ENCODE results near the gene EGFR. TPM values are rescaled to one million over a fixed set of nuclear protein-coding genes. Genes with fewer than 3 reads are reported as not detected.
A peak's percentile ranks its signal among the peaks of the same experiment; 100 is the strongest.

EGFR gene
- total and polyA plus RNA-seq, 2 experiments from 2014 or later, result 0.51 to 0.57 TPM

DNA sequence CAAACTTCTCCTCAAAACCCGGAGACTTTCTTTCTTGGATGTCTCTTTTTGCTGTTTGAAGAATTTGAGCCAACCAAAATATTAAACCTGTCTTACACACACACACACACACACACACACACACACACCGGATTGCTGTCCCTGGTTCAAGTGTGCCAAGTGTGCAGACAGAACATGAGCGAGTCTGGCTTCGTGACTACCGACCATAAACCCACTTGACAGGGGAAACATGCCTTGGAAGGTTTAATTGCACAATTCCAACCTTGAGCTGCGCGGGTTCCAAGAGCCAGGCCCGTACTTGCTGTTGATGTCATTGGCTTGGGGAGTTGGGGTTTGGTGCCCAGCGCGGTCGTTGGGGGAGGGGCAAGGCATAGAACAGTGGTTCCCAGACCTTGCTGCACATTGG lies 1.7 kb downstream of the EGFR start:
- TF ChIP-seq, protein P1, sequence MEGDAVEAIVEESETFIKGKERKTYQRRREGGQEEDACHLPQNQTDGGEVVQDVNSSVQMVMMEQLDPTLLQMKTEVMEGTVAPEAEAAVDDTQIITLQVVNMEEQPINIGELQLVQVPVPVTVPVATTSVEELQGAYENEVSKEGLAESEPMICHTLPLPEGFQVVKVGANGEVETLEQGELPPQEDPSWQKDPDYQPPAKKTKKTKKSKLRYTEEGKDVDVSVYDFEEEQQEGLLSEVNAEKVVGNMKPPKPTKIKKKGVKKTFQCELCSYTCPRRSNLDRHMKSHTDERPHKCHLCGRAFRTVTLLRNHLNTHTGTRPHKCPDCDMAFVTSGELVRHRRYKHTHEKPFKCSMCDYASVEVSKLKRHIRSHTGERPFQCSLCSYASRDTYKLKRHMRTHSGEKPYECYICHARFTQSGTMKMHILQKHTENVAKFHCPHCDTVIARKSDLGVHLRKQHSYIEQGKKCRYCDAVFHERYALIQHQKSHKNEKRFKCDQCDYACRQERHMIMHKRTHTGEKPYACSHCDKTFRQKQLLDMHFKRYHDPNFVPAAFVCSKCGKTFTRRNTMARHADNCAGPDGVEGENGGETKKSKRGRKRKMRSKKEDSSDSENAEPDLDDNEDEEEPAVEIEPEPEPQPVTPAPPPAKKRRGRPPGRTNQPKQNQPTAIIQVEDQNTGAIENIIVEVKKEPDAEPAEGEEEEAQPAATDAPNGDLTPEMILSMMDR (IDR thresholded peaks at IDR 0.05; ENCODE audit: low read depth, low read length), result no peak
- Histone ChIP-seq H3K27me3 (peaks cover 96% of the 10 kb centered on the region), H3K27ac (no peak overlapping the region)

DNA sequence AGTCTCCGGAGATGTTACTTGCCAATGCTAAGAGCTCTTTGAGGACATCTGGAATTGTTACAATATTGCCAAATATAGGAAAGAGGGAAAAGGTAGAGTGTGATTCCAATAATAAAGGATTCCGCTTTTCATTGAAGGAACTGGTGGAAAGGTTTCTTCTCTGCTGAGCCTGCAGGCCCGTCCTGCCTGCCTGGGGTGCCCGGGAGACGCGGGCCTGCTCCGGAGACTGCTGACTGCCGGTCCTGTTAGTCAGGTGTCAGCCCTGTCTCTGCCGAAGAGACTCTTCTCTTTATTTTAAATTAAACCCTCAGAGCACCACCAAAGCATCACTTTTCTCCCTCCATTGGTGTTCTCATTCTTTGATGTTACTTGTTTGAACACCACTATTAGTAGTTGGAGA lies 2.2 kb downstream of the EGFR start:
- TF ChIP-seq, protein P1 (IDR thresholded peaks at IDR 0.05; ENCODE audit: low read depth, low read length), result no peak
- no peak overlapping the region for H3K27ac ChIP-seq
- peaks cover 3% of the 10 kb centered on the region for H3K4me1 ChIP-seq (ENCODE audit: low read depth)
- H3K27me3 ChIP-seq, result peaks cover 92% of the 10 kb centered on the region
- no peaks in the 10 kb centered on the region for H3K36me3 ChIP-seq
- no peak overlapping the region for H3K4me3 ChIP-seq
- no peak for DNase-seq (ENCODE audit: low read depth in 1 of 2, low spot score in 1 of 2)
- H3K9me3 ChIP-seq (ENCODE audit: low read depth), result no peaks in the 10 kb centered on the region

More for the DNA sequence above, 1.7 kb downstream of the EGFR start:
- Histone ChIP-seq H3K36me3 (no peaks in the 10 kb centered on the region), H3K4me3 (no peak overlapping the region), H3K4me1 (ENCODE audit: low read depth) (peaks cover 3% of the 10 kb centered on the region), H3K9me3 (ENCODE audit: low read depth) (no peaks in the 10 kb centered on the region)
- DNase-seq (ENCODE audit: low read depth in 1 of 2, low spot score in 1 of 2), result peak in 1 of 2 donors; percentile 64

DNA sequence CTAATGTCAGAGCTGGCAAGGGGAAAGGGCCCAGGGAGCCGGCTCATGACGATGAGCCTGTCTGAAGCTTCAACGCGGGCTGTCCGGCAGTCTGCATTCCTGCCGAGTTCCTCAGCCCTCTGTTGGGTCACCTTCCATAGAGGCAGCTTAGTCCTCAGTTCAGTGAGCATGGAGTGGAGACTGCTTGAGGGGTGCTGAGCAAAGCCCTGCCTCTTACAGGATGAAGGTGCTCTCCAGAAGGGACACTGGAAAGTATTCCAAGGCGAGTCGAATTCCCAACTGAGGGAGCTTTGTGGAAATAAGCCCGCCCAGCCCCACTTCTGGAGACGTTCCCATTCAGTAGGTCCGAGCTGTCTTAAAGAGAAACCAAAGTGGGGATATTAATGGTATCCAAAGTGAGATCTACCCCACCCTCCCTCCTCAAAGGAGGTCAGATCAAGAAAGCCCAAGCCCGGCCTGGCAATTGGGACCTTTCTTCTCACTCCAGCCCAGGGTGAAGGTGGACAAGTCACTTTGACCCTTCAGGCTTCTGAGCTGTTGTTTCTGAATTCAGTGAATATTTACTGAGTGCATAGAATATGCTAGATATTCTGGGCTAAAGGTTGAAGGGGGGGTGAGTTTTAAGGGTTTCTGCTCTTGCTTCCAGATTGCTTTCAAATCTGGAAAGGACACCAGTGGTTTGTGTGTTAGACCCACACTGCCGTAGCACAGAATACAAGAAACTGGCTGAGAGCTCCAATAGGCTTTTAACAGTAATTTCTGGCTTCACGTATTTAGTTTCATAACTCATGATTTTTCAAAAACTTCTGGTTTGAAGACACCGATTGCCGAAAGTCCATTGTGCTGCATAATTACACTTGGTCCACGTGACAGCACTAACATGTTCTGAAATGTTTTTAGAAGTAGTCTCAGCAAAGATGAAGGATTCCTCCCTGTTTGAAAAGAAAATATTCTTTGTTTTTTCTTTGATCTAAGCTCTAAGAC lies 3.5 kb downstream of the EGFR start:
- peaks cover 79% of the 10 kb centered on the region for H3K27me3 ChIP-seq
- no peak for DNase-seq (ENCODE audit: low read depth in 1 of 2, low spot score in 1 of 2)
- TF ChIP-seq, protein P1 (IDR thresholded peaks at IDR 0.05; ENCODE audit: low read depth, low read length), result no peak
- no peak overlapping the region for H3K4me3 ChIP-seq
- no peaks in the 10 kb centered on the region for H3K9me3 ChIP-seq (ENCODE audit: low read depth)
- peaks cover 3% of the 10 kb centered on the region for H3K4me1 ChIP-seq (ENCODE audit: low read depth)
- no peaks in the 10 kb centered on the region for H3K36me3 ChIP-seq
- H3K27ac ChIP-seq, result no peak overlapping the region

- Histone ChIP-seq H3K36me3 (no peaks in the 10 kb centered on the region), H3K4me1 (ENCODE audit: low read depth) (peaks cover 3% of the 10 kb centered on the region), H3K4me3 (no peak overlapping the region), H3K27me3 (peaks cover 63% of the 10 kb centered on the region), H3K27ac (no peak overlapping the region), H3K9me3 (ENCODE audit: low read depth) (no peaks in the 10 kb centered on the region)
- TF ChIP-seq, protein P1 (IDR thresholded peaks at IDR 0.05; ENCODE audit: low read depth, low read length), result no peak
- no peak for DNase-seq (ENCODE audit: low read depth in 1 of 2, low spot score in 1 of 2)
Measured at GRCh38 chr7:55023841-55024505, 5.2 kb downstream of the EGFR start.

GRCh38 chr7:55024776-55025175 lies 6.0 kb downstream of the EGFR start:
- no peaks in the 10 kb centered on the region for H3K4me1 ChIP-seq (ENCODE audit: low read depth)
- no peaks in the 10 kb centered on the region for H3K36me3 ChIP-seq
- TF ChIP-seq, protein P1 (IDR thresholded peaks at IDR 0.05; ENCODE audit: low read depth, low read length), result no peak
- H3K9me3 ChIP-seq (ENCODE audit: low read depth), result no peaks in the 10 kb centered on the region
- peaks cover 55% of the 10 kb centered on the region for H3K27me3 ChIP-seq
- no peak overlapping the region for H3K4me3 ChIP-seq
- no peak overlapping the region for H3K27ac ChIP-seq
- peak in 1 of 2 donors; percentile 52 for DNase-seq (ENCODE audit: low read depth in 1 of 2, low spot score in 1 of 2)

Measured in cardiac muscle cell (in vitro differentiated cells and primary cell).